GM21381 (cell line): ENCODE results near the gene ARHGAP10.

Experiments
- ATAC-seq: cut with Tn5 transposase; IDR thresholded peaks from one replicate; pipeline ENCODE4 v1.9.1; 2021; ENCODE audit warnings: mild to moderate bottlenecking, moderate library complexity; ENCODE audit not compliant: unreplicated experiment

ARHGAP10 gene

GRCh38 chr4:148112231-148112982, 380.5 kb downstream of the ARHGAP10 start:
- no peak for ATAC-seq

GRCh38 chr4:148114436-148114835, 382.5 kb downstream of the ARHGAP10 start:
- ATAC-seq, result no peak

- no peak for ATAC-seq
Measured at GRCh38 chr4:148116264-148116663, 384.4 kb downstream of the ARHGAP10 start.

- no peak for ATAC-seq
Measured at GRCh38 chr4:148116969-148117368, 385.1 kb downstream of the ARHGAP10 start.

DNA sequence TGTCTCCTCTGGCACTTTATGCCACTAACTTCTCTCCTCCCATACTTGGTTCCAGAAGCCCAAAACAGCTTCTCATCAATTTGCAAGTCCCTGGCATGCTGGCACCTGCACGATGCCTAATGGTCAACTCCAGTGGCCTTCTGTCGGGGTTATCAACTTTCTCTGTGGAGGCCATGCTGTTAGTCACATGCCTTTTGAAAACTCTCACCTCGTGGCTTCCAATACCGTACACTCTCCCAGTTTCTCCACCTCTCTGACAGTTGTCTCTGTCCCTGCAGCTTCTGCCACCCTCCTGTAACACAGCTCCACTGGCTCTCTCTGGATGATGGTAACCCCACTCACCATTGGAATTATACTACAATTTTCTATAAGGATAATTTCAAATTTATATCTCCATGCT, 386.3 kb downstream of the ARHGAP10 start:
- ATAC-seq, result no peak

DNA sequence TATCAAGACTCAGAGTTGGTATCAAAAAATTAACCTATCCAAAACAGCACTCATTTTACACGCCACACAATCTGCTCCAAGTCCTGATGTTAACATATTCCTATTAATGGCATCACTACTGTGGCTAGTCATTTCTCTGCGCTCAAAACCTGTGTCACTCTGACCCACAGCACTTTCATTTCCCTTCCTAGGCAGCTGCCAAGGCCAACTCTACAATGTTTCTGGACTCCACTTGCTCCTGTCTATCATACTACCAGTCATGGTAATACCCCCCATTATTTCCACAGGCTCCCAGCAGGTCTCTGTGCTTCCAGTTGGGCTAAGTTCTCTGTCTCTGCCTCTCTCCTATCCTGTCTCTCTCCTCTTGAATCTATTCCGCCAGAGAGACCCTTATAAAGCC, 386.7 kb downstream of the ARHGAP10 start:
- ATAC-seq, result no peak

- ATAC-seq, result no peak
Measured at GRCh38 chr4:148120216-148120615, 388.3 kb downstream of the ARHGAP10 start.
